GM18502 (cell line): ENCODE results near the gene TES.

Source experiments
- ATAC-seq: cut with Tn5 transposase; IDR thresholded peaks from one replicate; pipeline ENCODE4 v1.9.1; 2021; ENCODE audit warnings: mild to moderate bottlenecking; ENCODE audit not compliant: unreplicated experiment, poor library complexity

The TES gene

GRCh38 chr7:116218747-116219146 is 8.4 kb downstream of the TES start:
- ATAC-seq, result no peak

GRCh38 chr7:116219288-116219687 is 8.9 kb downstream of the TES start:
- no peak for ATAC-seq

- no peak for ATAC-seq
Observed at GRCh38 chr7:116219834-116220233, 9.5 kb downstream of the TES start.

- no peak for ATAC-seq
Observed at GRCh38 chr7:116222501-116222900, 12.2 kb downstream of the TES start.

- ATAC-seq, result no peak
Observed at GRCh38 chr7:116223588-116223987, 13.2 kb downstream of the TES start.

- peak; percentile 54 for ATAC-seq
Observed at GRCh38 chr7:116224492-116225098, 14.3 kb downstream of the TES start.

GRCh38 chr7:116225860-116226259 is 15.5 kb downstream of the TES start:
- ATAC-seq, result no peak

GRCh38 chr7:116226664-116227063 is 16.3 kb downstream of the TES start:
- no peak for ATAC-seq

- ATAC-seq, result no peak
Observed at GRCh38 chr7:116227678-116228239, 17.4 kb downstream of the TES start.

GRCh38 chr7:116228241-116228640 is 17.9 kb downstream of the TES start:
- ATAC-seq, result no peak

- ATAC-seq, result peak; percentile 73
Observed at GRCh38 chr7:116229366-116229765, 19.0 kb downstream of the TES start.

GRCh38 chr7:116230191-116231005 is 20.1 kb downstream of the TES start:
- no peak for ATAC-seq

- no peak for ATAC-seq
Observed at GRCh38 chr7:116231543-116231942, 21.2 kb downstream of the TES start.

GRCh38 chr7:116231949-116232348 is 21.6 kb downstream of the TES start:
- no peak for ATAC-seq

- no peak for ATAC-seq
Observed at GRCh38 chr7:116232350-116232749, 22.0 kb downstream of the TES start.

- no peak for ATAC-seq
Observed at GRCh38 chr7:116232920-116233319, 22.6 kb downstream of the TES start.

GRCh38 chr7:116234517-116235200 is 24.3 kb downstream of the TES start:
- ATAC-seq, result no peak

- ATAC-seq, result no peak
Observed at GRCh38 chr7:116235380-116235779, 25.0 kb downstream of the TES start.

- ATAC-seq, result peak; percentile 64
Observed at GRCh38 chr7:116236020-116236630, 25.8 kb downstream of the TES start.

GRCh38 chr7:116239020-116239419 is 28.7 kb downstream of the TES start:
- ATAC-seq, result no peak

GRCh38 chr7:116239434-116239833 is 29.1 kb downstream of the TES start:
- no peak for ATAC-seq
